Activated T-cell treated with anti-CD3 and anti-CD28 coated beads for 24 hours (primary cell): Measurements from ENCODE around the gene KDM5C.

Source experiments
- DNase-seq: peaks from one replicate; pipeline ENCODE4 v3.0.0-alpha.2; 2020; ENCODE audit warnings: low read depth

KDM5C gene

GRCh38 chrX:53250556-53250955, 25.5 kb upstream of the KDM5C start:
- no peak for DNase-seq

DNA sequence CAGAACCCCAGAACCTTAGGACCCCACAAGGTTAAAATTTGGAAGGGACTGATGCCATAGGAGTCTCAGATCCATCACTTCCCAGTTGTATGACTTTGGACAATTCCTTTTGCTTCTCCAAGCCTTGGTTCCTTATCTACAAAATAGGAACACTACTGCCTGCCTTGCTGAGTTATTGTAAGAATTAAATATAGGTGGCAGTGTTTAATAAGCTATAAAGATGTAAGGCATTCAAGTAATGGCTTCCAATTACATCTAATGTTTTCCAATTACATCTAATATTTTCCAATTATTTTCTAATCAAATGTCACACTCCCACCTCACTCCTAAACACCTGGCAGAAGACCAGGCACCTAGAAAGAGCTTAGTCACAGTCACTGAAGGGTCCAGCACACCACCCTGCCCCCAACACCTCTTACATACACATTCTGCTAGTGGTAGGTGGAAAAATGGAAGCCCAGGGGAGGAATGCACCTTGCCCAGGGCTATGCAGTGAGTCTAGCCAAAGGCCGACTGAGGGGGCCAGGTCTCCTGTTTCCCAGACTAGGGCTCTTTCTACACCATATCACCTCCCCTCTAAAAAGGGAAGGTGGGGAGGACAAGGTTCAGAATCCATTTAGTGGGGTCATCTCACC, 24.5 kb upstream of the KDM5C start:
- DNase-seq = no peak

GRCh38 chrX:53247928-53248327, 22.9 kb upstream of the KDM5C start:
- DNase-seq = no peak

- DNase-seq = no peak
These were observed 21.2 kb upstream of the KDM5C start for GRCh38 chrX:53246231-53246630.

GRCh38 chrX:53244610-53245009, 19.6 kb upstream of the KDM5C start:
- no peak for DNase-seq

- DNase-seq = no peak
These were observed 17.3 kb upstream of the KDM5C start for GRCh38 chrX:53242310-53242709.

GRCh38 chrX:53241558-53241957, 16.6 kb upstream of the KDM5C start:
- DNase-seq = no peak

- no peak for DNase-seq
These were observed 14.5 kb upstream of the KDM5C start for GRCh38 chrX:53239474-53239873.

DNA sequence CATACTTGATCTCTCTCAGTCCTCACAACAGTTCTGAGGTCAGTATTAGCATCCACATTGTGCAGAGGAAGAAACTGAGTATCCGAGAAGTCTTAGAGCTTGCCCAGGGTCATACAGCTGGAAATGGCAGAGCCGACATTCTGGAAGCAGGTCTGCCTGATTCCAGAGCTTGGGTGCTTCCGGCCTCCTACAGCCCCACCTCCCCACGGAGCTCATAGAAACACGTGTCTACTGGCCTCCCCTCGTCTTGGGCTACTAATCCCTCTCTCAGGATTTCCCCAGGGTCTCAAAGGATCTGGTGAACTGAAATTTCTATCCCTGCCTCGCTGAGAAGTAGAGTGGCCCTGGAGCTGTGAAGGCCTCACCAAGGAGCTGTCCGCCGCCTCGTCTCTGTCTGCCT, 12.0 kb upstream of the KDM5C start:
- DNase-seq = no peak

DNA sequence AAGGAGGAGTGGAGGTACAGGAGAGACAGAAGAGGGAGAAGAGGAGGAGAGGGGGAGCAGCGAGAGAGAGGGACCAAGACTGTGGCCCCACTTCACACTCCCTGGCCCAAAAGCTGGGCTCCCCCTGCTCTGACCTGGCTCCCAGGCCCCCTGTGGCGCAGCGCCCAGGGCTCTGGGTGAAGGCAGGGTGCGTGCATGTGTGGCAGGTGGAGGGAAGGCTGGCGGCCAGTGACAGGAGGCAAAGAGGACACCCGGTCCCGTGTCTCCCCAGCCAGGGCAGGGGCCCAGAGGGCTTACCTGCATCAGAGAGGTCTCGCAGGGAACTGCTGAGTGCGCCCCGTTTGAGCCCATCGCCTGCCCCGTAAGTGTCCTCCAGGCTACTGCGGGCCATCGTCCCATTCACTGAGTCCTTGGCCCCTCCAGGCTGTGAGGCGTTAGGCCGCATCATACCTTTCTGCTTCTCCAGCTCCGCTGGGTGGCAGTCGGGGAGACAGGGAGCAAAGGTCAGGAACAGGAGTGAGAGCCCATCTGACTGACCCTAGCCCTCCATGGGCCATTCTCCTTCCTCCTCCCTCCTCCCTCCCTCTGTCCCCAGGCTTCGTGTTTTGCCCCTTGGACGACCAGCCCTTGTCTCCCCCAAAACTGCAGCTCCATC, 11.1 kb upstream of the KDM5C start:
- DNase-seq = no peak

DNA sequence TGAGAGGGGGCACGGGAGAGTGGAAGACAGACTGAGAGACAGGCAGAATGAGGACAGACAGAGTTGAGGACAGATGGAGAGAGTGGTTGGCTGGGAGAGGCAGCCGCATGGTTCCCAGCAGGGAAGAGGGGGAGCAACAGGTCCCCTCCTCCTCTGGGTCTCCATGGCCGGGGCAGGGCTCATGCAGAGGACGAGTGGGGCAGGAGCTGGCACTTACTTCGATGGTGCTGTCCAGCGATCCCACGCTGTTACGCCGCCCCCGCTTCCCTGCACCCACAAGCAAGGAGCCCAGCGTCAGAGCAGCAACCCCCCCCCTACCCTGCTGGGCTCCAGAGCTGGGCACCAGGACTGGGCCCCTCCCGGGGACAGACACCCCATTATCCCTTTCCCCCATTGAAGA, 10.6 kb upstream of the KDM5C start:
- no peak for DNase-seq

DNA sequence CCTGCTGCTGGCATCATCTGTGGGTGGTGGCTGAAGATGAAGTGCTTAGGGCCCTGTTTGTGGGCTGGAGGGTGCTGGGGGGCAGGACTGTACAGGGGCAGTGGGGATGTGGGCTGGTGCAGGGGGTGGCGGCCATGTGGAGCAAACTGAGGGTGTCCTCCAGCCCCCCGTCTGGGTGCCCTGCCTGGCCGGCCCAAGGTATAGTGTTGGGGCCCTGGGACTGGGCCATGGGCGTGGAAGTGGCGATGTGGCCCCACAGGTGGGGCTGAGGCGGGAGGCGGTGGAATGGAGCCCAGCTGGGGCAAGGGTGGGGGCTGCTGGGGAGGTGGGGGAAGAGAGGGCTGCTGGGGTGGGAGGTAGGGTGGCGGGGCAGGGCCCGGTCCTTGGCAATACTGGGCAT, 9.5 kb upstream of the KDM5C start:
- DNase-seq = no peak

DNA sequence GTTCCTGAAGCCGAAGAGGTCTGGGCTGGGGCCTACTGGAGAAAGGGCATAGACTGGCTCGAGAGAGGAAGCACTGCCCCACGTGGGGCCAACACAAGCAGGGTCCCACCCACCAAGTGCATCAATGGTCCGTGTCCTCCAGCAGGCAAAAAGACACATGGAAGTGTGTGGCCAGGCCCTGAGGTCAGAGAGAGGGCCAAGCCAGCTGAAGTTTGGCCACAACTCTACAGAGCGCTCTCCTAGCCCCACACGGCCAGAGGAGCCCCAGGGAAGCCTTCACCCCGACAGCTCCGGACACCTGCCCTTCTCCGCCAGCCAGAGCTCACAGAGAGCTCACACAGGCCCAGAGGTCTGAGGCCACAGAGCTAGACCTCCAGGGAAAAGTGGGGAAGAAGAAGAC, 8.5 kb upstream of the KDM5C start:
- DNase-seq = no peak

DNA sequence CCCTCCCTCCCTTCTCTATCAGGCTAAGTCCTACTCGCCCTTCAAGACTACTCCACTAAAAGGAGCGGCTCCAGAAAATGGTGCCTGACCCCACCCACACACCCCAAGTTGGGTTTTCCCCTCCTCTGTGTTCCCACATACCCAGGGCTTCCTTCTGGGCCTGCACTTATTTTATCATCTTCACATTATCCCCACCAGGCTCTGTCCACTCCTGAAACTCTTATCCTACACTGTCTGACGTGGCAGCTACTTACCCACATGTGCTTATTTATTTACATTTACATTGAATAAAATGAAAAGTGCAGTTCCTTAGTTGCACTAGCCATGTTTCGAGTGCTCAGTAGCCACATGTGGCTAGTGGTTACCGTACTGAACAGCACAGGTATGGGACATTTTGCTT, 5.1 kb upstream of the KDM5C start:
- DNase-seq = no peak

DNA sequence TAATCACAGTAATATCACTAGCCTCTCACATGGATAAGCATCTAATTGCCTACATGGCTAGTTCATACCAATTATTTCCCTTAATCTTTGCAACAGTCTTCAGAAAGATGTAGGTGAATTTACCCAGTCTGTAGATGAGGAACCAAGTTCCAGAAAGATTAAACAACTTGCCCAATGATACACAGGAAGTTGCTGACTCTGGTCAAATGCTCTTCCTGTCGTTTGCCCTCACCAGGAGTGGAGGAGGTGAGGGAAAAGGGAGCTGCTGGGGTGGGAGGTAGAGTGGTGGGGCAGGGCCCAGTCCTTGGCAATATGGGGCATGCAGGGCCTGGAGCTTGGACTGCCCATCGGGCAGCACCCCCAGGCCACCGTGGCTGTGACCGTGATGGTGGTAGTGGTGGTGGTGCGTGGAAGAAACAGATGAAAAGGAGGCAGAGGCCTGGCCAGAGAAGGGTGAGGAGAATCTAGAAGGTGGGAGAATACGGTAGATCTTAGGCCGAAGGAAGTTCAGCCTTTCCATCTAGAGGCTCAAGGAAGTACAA, 2.3 kb upstream of the KDM5C start:
- no peak for DNase-seq

DNA sequence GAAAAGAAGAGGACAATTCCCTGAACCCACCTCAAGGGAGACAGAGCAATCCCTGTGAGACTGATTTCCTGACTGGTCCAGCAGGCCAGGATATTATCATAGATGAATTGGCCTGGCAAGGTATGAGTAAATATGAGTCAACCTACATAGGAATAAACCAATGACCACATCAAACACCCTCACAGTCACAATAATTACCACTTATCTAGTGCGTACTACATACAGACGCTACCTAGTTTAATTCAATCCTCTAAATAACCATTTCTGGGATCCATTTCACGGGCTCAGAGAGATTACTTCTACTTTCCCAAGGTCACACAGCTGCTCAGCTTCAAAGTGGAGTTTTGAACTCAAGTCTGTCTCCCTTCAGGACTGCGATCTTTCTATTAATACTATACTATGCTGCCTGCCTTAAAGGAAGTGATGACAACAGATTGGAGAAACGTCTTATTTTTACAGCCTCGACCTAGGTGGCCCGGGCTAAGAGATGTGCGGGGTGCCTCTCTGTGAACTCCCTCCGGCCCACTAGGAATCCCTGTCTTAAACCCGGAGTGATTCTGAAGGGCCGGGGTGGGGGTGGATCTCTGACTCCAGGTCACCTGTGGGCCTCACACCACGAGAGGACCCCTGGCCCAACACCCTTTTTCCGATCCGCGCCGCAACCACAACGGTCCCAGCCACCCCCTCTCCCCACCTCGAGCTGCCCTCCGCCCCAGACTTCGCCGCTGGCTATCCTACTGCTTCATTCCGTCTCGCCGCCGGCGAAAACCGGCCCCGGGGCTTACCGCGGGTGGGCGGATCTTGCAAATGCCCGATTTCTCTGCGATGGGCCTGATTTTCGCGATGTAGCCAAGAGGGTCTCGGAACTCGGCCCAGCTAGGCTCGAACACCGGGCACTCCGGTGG, 800 bp downstream of the KDM5C start:
- DNase-seq = no peak

GRCh38 chrX:53223068-53223693, 1.8 kb downstream of the KDM5C start:
- no peak for DNase-seq

DNA sequence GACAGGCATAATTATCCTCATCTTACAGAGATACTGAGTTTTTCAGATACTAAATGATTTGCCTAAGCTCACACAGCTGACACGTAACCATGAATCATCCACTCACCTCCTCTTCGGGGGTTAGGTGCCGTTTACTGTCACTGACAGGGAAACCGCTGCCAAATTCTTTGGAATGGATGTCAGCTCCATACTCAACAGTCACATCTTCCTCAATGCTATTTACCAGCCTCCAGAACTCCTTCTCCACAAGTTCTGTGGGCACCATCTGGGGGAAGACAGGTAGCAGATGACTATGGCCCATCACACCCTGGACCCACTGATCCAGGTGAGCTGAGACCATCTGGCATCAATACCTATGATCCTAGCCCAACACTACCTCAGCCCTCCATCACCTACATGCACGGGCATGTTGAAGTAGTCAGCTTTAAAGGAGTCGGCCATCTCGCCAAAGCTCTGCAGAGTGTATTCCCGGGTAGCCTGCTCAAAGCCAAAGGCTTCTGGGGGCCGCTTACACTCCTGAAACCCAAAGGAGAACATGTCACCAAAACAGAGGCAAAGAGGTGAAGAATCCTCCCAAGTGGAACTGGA, 13.5 kb downstream of the KDM5C start:
- no peak for DNase-seq

DNA sequence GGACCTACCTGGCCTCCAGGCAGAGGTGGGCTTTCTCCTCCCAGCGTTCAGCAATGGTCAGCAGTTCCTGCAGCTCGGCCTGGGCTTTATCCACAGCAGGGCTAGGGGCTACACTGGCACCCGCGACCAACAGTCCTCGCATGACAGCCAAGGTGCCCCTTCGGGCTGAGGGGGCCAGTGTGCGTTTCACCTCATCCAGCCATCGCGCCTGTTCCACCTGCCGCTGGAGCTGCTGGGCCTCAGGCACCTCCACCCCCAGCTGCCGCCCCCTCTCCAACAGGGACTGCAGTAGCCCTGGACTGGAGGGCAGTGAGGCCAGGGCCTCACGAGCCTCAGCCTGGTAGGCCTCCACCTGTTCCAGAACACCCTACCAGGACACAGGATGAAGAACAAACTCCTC, 28.3 kb downstream of the KDM5C start:
- no peak for DNase-seq

DNA sequence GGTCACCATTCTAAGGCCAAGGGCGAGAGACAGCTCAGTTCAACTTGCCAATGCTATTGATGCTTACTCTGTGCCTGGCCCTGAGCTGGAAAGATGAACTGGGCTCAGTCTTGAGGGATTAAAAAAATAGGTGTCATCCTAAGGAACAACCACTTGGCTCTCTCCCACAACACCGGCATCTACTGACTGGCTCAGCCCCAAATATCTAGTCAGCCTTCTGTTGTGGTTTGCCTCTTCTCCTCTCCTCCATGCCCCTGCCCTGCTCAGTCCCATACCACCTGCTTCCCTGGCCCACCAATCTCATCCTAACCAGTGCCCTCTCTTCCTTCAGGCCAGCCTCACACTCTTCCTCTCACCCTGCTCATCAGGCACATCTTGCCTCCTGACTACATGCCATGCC, 29.6 kb downstream of the KDM5C start:
- DNase-seq = no peak

DNA sequence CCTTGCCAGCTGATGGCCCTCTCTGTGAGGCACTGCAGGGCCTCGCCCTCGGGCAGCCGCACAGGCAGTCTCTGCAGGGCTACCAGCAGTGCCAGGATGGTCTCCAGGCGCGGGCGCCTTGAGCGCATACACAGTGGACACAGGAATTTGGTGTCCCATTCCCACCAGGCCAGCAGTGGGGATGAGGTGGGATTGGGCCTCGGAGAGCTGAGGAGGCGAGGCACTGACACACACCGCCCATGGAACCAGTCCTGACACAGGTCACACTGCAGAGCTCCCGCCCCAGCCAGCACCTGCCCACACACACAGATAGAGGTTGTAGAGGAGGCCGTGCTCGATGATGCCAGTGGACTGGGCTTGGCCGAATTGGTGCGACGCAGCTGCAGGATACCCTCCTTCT, 30.7 kb downstream of the KDM5C start:
- DNase-seq = no peak

- no peak for DNase-seq
These were observed 31.9 kb downstream of the KDM5C start for GRCh38 chrX:53193093-53193492.
